Fibroblast of lung (primary cell): Measurements from ENCODE around the gene HNRNPM.

Experiments
- CTCF ChIP-seq, 2 donors: IDR thresholded peaks in 1 of 2; conservative IDR thresholded peaks in 1 of 2; 1 replicate in 1 of 2; 2 replicates in 1 of 2; pipeline ENCODE4 v1.5.1; 2011 to 2012; ENCODE audit warnings: low read length in 2 of 2, control low read depth in 1 of 2, inconsistent platforms in 1 of 2, low read depth in 1 of 2, mild to moderate bottlenecking in 1 of 2
- EZH2 ChIP-seq: IDR thresholded peaks from 2 replicates; pipeline ENCODE4 v1.5.1; 2012; ENCODE audit warnings: low read length, control low read depth, mild to moderate bottlenecking; ENCODE audit errors: missing control alignments

- no peak for TF ChIP-seq EZH2
- no peak for TF ChIP-seq CTCF (conservative IDR thresholded peaks at IDR 0.05 in 1 of 2, IDR thresholded peaks at IDR 0.05 in 1 of 2; ENCODE audit: low read depth in 1 of 2, low read length in 2 of 2)
Observed at GRCh38 chr19:8404391-8405151, 40.2 kb upstream of the HNRNPM start.
